ENCODE results near the gene TOP2B. TPM values are rescaled to one million over a fixed set of nuclear protein-coding genes. Genes with fewer than 3 reads are reported as not detected.

TOP2B gene
- polyA plus RNA-seq, 1 of the 3 experiments (the other 2 are of a cell fraction): 20.4 TPM

- TF ChIP-seq CTCF (IDR thresholded peaks at IDR 0.05) (no peak), MAX (IDR thresholded peaks at IDR 0.05; ENCODE audit: low read depth) (peak; percentile 85)
Observed at GRCh38 chr3:25582242-25582641, 82.5 kb downstream of the TOP2B start (continued).

GRCh38 chr3:25581823-25582222 lies 82.9 kb downstream of the TOP2B start:
- H4K20me1 ChIP-seq (ENCODE audit: insufficient read depth): no peaks in the 10 kb centered on the region
- H3K36me3 ChIP-seq (replicated peaks in 1 of 2; ENCODE audit: control insufficient read depth in 1 of 2, insufficient read depth in 2 of 2, low read length in 1 of 2): no peaks in the 10 kb centered on the region
- no peaks in the 10 kb centered on the region; the same call in 1 of the 2 replicates for H3K79me2 ChIP-seq (ENCODE audit: insufficient read depth)
- TF ChIP-seq REST (IDR thresholded peaks at IDR 0.05; ENCODE audit: low read depth, low read length) (no peak), IRF3 (IDR thresholded peaks at IDR 0.05; ENCODE audit: low read depth, low read length) (no peak), CHD2 (IDR thresholded peaks at IDR 0.05; ENCODE audit: low read length, partially characterized antibody) (no peak), USF1 (IDR thresholded peaks at IDR 0.05; ENCODE audit: borderline replicate concordance, low read depth) (no peak), NFIC (IDR thresholded peaks at IDR 0.05; ENCODE audit: borderline replicate concordance) (no peak)
- no peak for DNase-seq
- ChIA-PET CTCF (interaction anchor here (1.2 to 1.6 kb wide), 3 partner anchors 12 to 901 kb away, joined by 3 to 6 read pairs (median 5); no protein-coding TSS in a partner anchor), POLR2A (no interaction called here)
- H2AFZ ChIP-seq (ENCODE audit: low read depth): no peak overlapping the region
- peaks cover 19% of the 10 kb centered on the region for H3F3A ChIP-seq (replicated peaks; ENCODE audit: insufficient read depth)
- H3K9ac ChIP-seq: peak overlapping the region; percentile 64; the same call in 1 of the 2 replicates
- H3K9me2 ChIP-seq: no peaks in the 10 kb centered on the region
- H3K4me2 ChIP-seq: 0 out of 2 replicates have a peak overlapping the region, but pooled peaks have one; percentile 46
- no peak overlapping the region for H3K4me3 ChIP-seq (ENCODE audit: low read depth in 2 of 2, low read length in 1 of 2)
- H3K9me3 ChIP-seq: no peaks in the 10 kb centered on the region
- peaks cover 14 to 15% of the 10 kb centered on the region in 2 experiments; a peak in 2 of 4 replicates for H3K4me1 ChIP-seq (ENCODE audit: control insufficient read depth in 1 of 2, insufficient read depth in 2 of 2, low read depth in 1 of 2, low read length in 1 of 2)
- 45% methylated on average over 3 of the region's 3 CpGs for WGBS (ENCODE audit: low lambda C conversion rate)
- peak overlapping the region in 1 of 2 experiments; percentile 93; a peak in 3 of 4 replicates for H3K27ac ChIP-seq (ENCODE audit: low read depth in 2 of 2, low read length in 1 of 2)
- H3K27me3 ChIP-seq (ENCODE audit: insufficient read depth): no peaks in the 10 kb centered on the region

Data from SK-N-SH (cell line).